Activated CD8-positive, alpha-beta T cell treated with anti-CD3 and anti-CD28 coated beads, Interleukin-2, amount 10 ng/mL, durations not matched to agents 7 days and 5 days (primary cell): ENCODE data around the gene SMARCC1. TPM values are rescaled to one million over a fixed set of nuclear protein-coding genes. Genes with fewer than 3 reads are reported as not detected.
A peak's percentile ranks its signal among the peaks of the same experiment; 100 is the strongest.
"Not testable (repeated sequence)": the region's sequence is repeated elsewhere in the genome, so short reads cannot be mapped to it uniquely, and the experiment has no call there.

ENCODE experiments used
- ATAC-seq: fragments of 150-1000 bp; cut with Tn5 transposase; one replicate; pipeline ENCODE4 v1.10.0; 2021; ENCODE audit warnings: moderate library complexity
- CTCF ChIA-PET: fragments of 350-600 bp; sonication (Branson Sonifier 250); formaldehyde crosslinking; loops from one replicate; lab custom pipeline; 2021; ENCODE audit warnings: antibody characterized with exemption; lab: Charles Lee
- POLR2A ChIA-PET: fragments of 350-600 bp; sonication (Branson Sonifier 250); formaldehyde crosslinking; loops from one replicate; lab custom pipeline; 2021; ENCODE audit warnings: antibody characterized with exemption; lab: Charles Lee
- DNase-seq: peaks from one replicate; pipeline ENCODE4 v3.0.0-alpha.2; 2020
- H3K27ac Mint-ChIP-seq: one replicate; pipeline ENCODE4 v1.8.0; 2021; ENCODE audit warnings: mild to moderate bottlenecking, mixed read lengths
- H3K27me3 Mint-ChIP-seq: one replicate; pipeline ENCODE4 v1.8.0; 2021; ENCODE audit warnings: low read depth, mixed read lengths
- H3K36me3 Mint-ChIP-seq: one replicate; pipeline ENCODE4 v1.8.0; 2021; ENCODE audit warnings: low read depth, mixed read lengths
- H3K4me1 Mint-ChIP-seq: one replicate; pipeline ENCODE4 v1.8.0; 2021; ENCODE audit warnings: low read depth, mixed read lengths
- H3K4me3 Mint-ChIP-seq: one replicate; pipeline ENCODE4 v1.8.0; 2021; ENCODE audit warnings: mild to moderate bottlenecking, mixed read lengths
- H3K9me3 Mint-ChIP-seq: one replicate; pipeline ENCODE4 v1.8.0; 2022; ENCODE audit warnings: mixed read lengths; ENCODE audit not compliant: insufficient read depth
- total RNA-seq, 2 experiments: library from RNA; stranded (reverse); gene quantifications; one replicate each; pipeline ENCODE4 v1.2.3, GENCODE V29; 2021

Gene SMARCC1
- total RNA-seq, 2 experiments from 2014 or later: 76.4 to 98.1 TPM

DNA sequence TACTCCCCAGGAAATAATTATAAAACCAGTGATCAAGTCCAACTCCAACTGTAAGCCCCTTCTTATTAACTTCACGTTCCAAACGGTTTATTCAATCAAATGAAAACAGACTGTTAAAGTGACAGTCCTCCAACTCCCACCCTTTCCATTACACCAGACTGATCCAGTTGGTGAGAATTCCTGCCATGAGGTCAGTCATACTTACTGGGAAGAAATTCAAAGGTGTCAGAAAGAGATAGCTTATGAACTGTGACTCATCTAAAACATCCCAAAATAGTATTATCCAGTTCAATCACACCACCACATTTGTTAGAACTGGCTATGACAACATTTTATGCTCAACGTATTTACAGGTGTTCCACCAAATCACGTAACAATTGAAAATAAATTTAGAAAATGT is 19.5 kb downstream of the SMARCC1 start:
- POLR2A ChIA-PET: no interaction called here
- H3K4me1 Mint-ChIP-seq: peaks cover 4% of the 10 kb centered on the region
- DNase-seq (no peak), ATAC-seq (no peak)
- H3K27me3 Mint-ChIP-seq: no peaks in the 10 kb centered on the region
- peak overlapping the region; percentile 8 for H3K27ac Mint-ChIP-seq
- peaks cover 23% of the 10 kb centered on the region for H3K36me3 Mint-ChIP-seq
- H3K9me3 Mint-ChIP-seq: no peaks in the 10 kb centered on the region
- no peak overlapping the region for H3K4me3 Mint-ChIP-seq
- CTCF ChIA-PET: no interaction called here

GRCh38 chr3:47761046-47761445 is 20.6 kb downstream of the SMARCC1 start:
- no peak overlapping the region for H3K27ac Mint-ChIP-seq
- H3K4me3 Mint-ChIP-seq: no peak overlapping the region
- CTCF ChIA-PET: no interaction called here
- H3K9me3 Mint-ChIP-seq: no peaks in the 10 kb centered on the region
- POLR2A ChIA-PET: no interaction called here
- no peaks in the 10 kb centered on the region for H3K27me3 Mint-ChIP-seq
- peaks cover 4% of the 10 kb centered on the region for H3K4me1 Mint-ChIP-seq
- peaks cover 30% of the 10 kb centered on the region for H3K36me3 Mint-ChIP-seq
- DNase-seq (no peak), ATAC-seq (no peak)

- POLR2A ChIA-PET: interaction anchor here (0.8 kb wide), 1 partner anchor 21 kb away, joined by 3 read pairs; no protein-coding TSS in a partner anchor
- CTCF ChIA-PET: not testable (repeated sequence)
Measured at GRCh38 chr3:47760207-47760606, 21.5 kb downstream of the SMARCC1 start.

DNA sequence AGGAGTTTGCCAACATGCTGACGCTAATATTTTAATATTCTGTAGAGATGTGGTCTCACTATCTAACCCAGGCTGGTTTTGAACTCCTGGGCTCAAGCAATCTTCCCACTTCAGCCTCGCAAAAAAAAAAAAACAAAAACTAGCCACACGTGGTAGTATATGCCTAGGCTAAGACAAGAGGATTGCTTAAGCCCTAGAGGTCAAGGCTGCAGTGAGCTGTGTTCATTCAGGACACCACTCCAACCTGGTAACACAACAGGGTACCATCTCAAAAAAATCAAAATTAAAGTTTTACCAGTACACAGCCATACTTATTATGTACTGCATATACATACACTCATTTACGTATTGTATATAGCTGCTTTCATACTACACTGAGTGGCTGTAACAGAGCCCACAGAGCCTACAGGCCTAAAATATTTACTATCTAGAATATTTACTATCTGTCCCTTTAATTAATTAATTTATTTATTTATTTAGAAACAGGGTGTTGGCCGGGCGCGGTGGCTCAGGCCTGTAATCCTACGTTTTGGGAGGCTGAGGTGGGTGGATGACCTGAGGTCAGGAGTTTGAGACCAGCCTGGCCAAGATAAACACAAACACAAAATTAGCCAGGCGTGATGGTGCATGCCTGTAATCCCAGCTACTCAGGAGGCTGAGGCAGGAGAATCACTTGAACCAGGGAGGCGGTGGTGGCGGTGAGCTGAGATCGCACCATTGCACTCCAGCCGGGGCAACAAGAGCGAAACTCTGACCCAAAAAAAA is 23.2 kb downstream of the SMARCC1 start:
- H3K9me3 Mint-ChIP-seq: no peaks in the 10 kb centered on the region
- CTCF ChIA-PET: no interaction called here
- H3K27ac Mint-ChIP-seq: no peak overlapping the region
- POLR2A ChIA-PET: no interaction called here
- peaks cover 4% of the 10 kb centered on the region for H3K4me1 Mint-ChIP-seq
- H3K27me3 Mint-ChIP-seq: no peaks in the 10 kb centered on the region
- H3K36me3 Mint-ChIP-seq: peaks cover 21% of the 10 kb centered on the region
- DNase-seq (no peak), ATAC-seq (no peak)
- no peak overlapping the region for H3K4me3 Mint-ChIP-seq

More at GRCh38 chr3:47760207-47760606, 21.5 kb downstream of the SMARCC1 start:
- not testable (repeated sequence) for H3K27ac Mint-ChIP-seq, DNase-seq, H3K4me1 Mint-ChIP-seq, ATAC-seq, H3K27me3 Mint-ChIP-seq, H3K9me3 Mint-ChIP-seq, H3K4me3 Mint-ChIP-seq
- peaks cover 30% of the 10 kb centered on the region for H3K36me3 Mint-ChIP-seq

DNA sequence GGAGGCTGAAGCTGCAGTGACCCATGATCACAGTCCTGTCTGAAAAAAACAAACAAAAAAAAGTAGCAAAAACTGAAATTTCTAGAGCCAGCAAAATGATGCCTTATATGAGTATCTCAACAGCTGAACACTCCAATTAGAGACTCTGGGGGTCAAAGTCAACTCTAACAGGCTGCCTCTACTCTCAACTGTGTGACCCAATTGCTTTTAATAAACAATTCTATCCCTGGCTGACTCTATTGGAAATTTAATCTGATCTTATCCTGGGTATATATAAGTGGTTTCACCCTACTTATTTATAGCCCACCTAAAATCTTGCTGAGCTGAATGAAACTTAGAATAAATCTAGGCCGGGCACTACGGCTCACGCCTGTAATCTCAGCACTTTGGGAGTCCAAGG is 29.0 kb downstream of the SMARCC1 start:
- no peaks in the 10 kb centered on the region for H3K4me1 Mint-ChIP-seq
- POLR2A ChIA-PET: no interaction called here
- no peak for DNase-seq
- H3K9me3 Mint-ChIP-seq: no peaks in the 10 kb centered on the region
- H3K4me3 Mint-ChIP-seq: no peak overlapping the region
- peaks cover 21% of the 10 kb centered on the region for H3K36me3 Mint-ChIP-seq
- ATAC-seq: no peak
- H3K27ac Mint-ChIP-seq: no peak overlapping the region
- CTCF ChIA-PET: no interaction called here
- H3K27me3 Mint-ChIP-seq: no peaks in the 10 kb centered on the region

DNA sequence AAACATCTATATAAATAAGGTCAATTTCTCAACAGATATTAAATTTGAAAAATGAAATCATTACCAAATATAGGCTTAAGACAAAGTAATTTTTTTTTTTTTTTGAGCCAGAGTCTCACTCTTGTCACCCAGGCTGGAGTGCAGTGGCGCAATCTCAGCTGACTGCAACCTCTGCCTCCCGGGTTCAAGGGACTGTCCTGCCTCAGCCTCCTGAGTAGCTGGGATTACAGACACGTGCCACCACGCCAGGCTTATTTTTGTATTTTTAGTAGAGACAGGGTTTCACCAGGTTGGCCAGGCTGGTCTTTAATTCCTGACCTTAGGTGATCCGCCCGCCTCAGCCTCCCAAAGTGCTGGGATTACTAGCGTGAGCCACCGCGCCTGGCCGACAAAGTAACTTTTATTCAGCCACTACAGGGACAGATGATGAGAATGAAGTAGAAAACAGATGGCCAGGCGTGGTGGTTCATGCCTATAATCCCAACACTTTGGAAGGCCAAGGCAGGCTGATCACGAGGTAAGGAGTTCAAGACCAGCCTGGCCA is 30.8 kb downstream of the SMARCC1 start:
- H3K9me3 Mint-ChIP-seq, ATAC-seq, H3K27me3 Mint-ChIP-seq, H3K27ac Mint-ChIP-seq, H3K4me1 Mint-ChIP-seq, POLR2A ChIA-PET, H3K4me3 Mint-ChIP-seq, DNase-seq: not testable (repeated sequence)
- CTCF ChIA-PET: interaction anchor here (1.0 kb wide), 1 partner anchor 14 kb away, joined by 3 read pairs; no protein-coding TSS in a partner anchor
- H3K36me3 Mint-ChIP-seq: peaks cover 14% of the 10 kb centered on the region

DNA sequence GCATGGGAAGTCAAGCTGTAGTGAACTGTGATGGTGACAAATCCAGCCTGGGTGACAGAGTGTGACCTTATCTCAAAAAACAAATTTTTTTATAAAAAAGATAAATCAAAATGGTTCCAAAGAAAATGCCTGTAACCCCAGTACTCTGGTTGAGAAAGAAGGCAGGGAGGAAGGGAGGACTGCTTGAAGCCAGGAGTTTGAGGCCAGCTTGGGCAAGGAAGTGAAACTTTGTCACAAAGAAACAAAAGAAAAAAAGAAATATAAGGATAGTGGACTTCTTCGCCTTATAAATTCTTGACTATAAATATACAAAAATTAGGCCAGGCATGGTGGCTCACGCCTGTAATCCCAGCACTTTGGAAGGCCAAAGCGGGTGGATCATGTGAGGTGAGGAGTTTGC is 34.1 kb downstream of the SMARCC1 start:
- ChIA-PET POLR2A (interaction anchor here (0.6 kb wide), 1 partner anchor 48 kb away, joined by 3 read pairs; no protein-coding TSS in a partner anchor), CTCF (no interaction called here)
- Mint-ChIP-seq H3K9me3 (no peaks in the 10 kb centered on the region), H3K27ac (no peak overlapping the region), H3K4me3 (no peak overlapping the region), H3K36me3 (peaks cover 24% of the 10 kb centered on the region), H3K27me3 (no peaks in the 10 kb centered on the region), H3K4me1 (peaks cover 4% of the 10 kb centered on the region)
- DNase-seq (no peak), ATAC-seq (no peak)

- Mint-ChIP-seq H3K27ac (no peak overlapping the region), H3K4me3 (no peak overlapping the region), H3K9me3 (no peaks in the 10 kb centered on the region), H3K4me1 (peaks cover 8% of the 10 kb centered on the region), H3K36me3 (peaks cover 21% of the 10 kb centered on the region), H3K27me3 (no peaks in the 10 kb centered on the region)
- no peak for ATAC-seq
- ChIA-PET CTCF (no interaction called here), POLR2A (no interaction called here)
- no peak for DNase-seq
Measured at GRCh38 chr3:47746264-47746663, 35.4 kb downstream of the SMARCC1 start.

GRCh38 chr3:47743855-47744254 is 37.8 kb downstream of the SMARCC1 start:
- ChIA-PET POLR2A (no interaction called here), CTCF (no interaction called here)
- DNase-seq: no peak
- no peak overlapping the region for H3K4me3 Mint-ChIP-seq
- no peaks in the 10 kb centered on the region for H3K27me3 Mint-ChIP-seq
- H3K4me1 Mint-ChIP-seq: peaks cover 8% of the 10 kb centered on the region
- ATAC-seq: no peak
- H3K9me3 Mint-ChIP-seq: no peaks in the 10 kb centered on the region
- H3K27ac Mint-ChIP-seq: no peak overlapping the region
- peaks cover 15% of the 10 kb centered on the region for H3K36me3 Mint-ChIP-seq

- H3K27me3 Mint-ChIP-seq, CTCF ChIA-PET, H3K27ac Mint-ChIP-seq, H3K4me1 Mint-ChIP-seq, H3K4me3 Mint-ChIP-seq, DNase-seq, ATAC-seq, POLR2A ChIA-PET, H3K9me3 Mint-ChIP-seq: not testable (repeated sequence)
- H3K36me3 Mint-ChIP-seq: peaks cover 13% of the 10 kb centered on the region
Measured at GRCh38 chr3:47743352-47743751, 38.3 kb downstream of the SMARCC1 start.

DNA sequence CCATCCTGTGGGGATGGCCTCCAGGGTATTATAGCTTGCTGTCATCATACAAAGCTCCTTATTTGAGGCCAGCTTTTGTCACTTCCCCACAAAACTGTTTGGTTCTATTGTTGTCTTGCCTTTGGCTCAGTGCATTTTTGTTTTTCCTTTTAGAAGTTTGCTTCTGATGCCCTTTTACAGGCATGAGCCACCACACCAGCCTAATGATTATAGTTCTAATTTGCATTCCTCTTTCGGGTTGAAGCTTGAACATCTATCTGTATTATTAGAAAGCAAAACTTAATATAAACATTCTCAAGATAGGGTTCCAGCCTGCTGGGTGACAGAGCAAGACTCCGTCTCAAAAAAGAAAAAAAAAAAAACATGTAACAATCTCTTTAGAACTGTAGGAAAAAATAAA is 39.8 kb downstream of the SMARCC1 start:
- Mint-ChIP-seq H3K9me3 (no peaks in the 10 kb centered on the region), H3K36me3 (peaks cover 17% of the 10 kb centered on the region), H3K27me3 (no peaks in the 10 kb centered on the region), H3K27ac (no peak overlapping the region), H3K4me3 (no peak overlapping the region), H3K4me1 (peaks cover 8% of the 10 kb centered on the region)
- POLR2A ChIA-PET: no interaction called here
- no peak for ATAC-seq
- DNase-seq: no peak
- CTCF ChIA-PET: no interaction called here

GRCh38 chr3:47732143-47732542 is 49.5 kb downstream of the SMARCC1 start:
- DNase-seq (no peak), ATAC-seq (no peak)
- no peaks in the 10 kb centered on the region for H3K9me3 Mint-ChIP-seq
- peaks cover 3% of the 10 kb centered on the region for H3K4me1 Mint-ChIP-seq
- POLR2A ChIA-PET: no interaction called here
- peaks cover 52% of the 10 kb centered on the region for H3K36me3 Mint-ChIP-seq
- H3K4me3 Mint-ChIP-seq: no peak overlapping the region
- no peak overlapping the region for H3K27ac Mint-ChIP-seq
- H3K27me3 Mint-ChIP-seq: no peaks in the 10 kb centered on the region
- CTCF ChIA-PET: no interaction called here
